22Rv1 (cell line): Measurements from ENCODE around the gene GLRA3.

Experiments used
- ZFX ChIP-seq: fragments of 450-650 bp; IDR thresholded peaks from 2 replicates; pipeline ENCODE4 v1.6.1; 2017; ENCODE audit warnings: antibody characterized with exemption, borderline replicate concordance
- TF ChIP-seq, protein P1 (sequence below): fragments of 450-650 bp; IDR thresholded peaks from 2 replicates; pipeline ENCODE4 v1.5.1; 2017; ENCODE audit warnings: mild to moderate bottlenecking

DNA sequence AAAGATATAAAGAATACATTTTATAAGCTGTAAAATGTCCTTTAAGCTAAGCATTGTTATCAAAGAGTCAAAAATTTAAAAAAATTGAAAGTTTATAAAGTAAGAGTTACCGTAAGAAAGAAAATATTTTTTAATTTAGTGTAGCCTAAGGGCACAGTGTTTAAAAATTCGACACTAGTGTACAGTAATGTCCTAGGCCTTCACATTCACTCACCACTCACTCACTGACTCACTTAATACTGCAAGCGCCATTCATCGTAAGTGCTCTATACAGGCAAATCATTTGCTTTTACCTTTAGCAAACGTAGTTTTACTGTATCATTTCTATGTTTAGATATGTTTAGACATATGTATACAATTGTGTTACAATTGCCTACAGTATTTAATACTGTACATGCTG, 20.2 kb downstream of the GLRA3 start:
- TF ChIP-seq, protein P1, sequence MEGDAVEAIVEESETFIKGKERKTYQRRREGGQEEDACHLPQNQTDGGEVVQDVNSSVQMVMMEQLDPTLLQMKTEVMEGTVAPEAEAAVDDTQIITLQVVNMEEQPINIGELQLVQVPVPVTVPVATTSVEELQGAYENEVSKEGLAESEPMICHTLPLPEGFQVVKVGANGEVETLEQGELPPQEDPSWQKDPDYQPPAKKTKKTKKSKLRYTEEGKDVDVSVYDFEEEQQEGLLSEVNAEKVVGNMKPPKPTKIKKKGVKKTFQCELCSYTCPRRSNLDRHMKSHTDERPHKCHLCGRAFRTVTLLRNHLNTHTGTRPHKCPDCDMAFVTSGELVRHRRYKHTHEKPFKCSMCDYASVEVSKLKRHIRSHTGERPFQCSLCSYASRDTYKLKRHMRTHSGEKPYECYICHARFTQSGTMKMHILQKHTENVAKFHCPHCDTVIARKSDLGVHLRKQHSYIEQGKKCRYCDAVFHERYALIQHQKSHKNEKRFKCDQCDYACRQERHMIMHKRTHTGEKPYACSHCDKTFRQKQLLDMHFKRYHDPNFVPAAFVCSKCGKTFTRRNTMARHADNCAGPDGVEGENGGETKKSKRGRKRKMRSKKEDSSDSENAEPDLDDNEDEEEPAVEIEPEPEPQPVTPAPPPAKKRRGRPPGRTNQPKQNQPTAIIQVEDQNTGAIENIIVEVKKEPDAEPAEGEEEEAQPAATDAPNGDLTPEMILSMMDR, result no peak
- no peak for TF ChIP-seq ZFX
